Vagina (tissue), 2 donors: ENCODE data around the gene MRPS7.

Source experiments
- CTCF ChIP-seq, 3 experiments: fragments of 450-650 bp in 2 of 3; fragments of 200-600 bp in 1 of 3; sonication (generic) in 1 of 3; IDR thresholded peaks; one replicate each; pipeline ENCODE4 v1.5.1; 2017 to 2019; ENCODE audit warnings: antibody characterized with exemption in 3 of 3, mild to moderate bottlenecking in 2 of 3, moderate library complexity in 2 of 3
- POLR2A ChIP-seq, 2 donors: fragments of 450-650 bp; IDR thresholded peaks; one replicate each; pipeline ENCODE4 v1.6.1; 2017; ENCODE audit warnings: antibody characterized with exemption in 2 of 2, mild to moderate bottlenecking in 2 of 2, moderate library complexity in 2 of 2
- POLR2AphosphoS5 ChIP-seq, 2 donors: sonication (generic); formaldehyde crosslinking; IDR thresholded peaks; one replicate each; pipeline ENCODE4 v1.9.0; 2017; ENCODE audit warnings: antibody characterized with exemption in 2 of 2, mild to moderate bottlenecking in 2 of 2, low read depth in 1 of 2; ENCODE audit not compliant: insufficient read depth in 1 of 2

GRCh38 chr17:75272848-75273184 lies 11.1 kb downstream of the MRPS7 start:
- TF ChIP-seq CTCF (IDR thresholded peaks at IDR 0.05), result no peak
- TF ChIP-seq POLR2AphosphoS5 (IDR thresholded peaks at IDR 0.05; ENCODE audit: insufficient read depth in 1 of 2, low read depth in 1 of 2), result no peak
- TF ChIP-seq POLR2A (IDR thresholded peaks at IDR 0.05), result no peak
